ENCODE measurements around the gene IQUB. TPM values are rescaled to one million over a fixed set of nuclear protein-coding genes. Genes with fewer than 3 reads are reported as not detected.

IQUB gene
- total RNA-seq, 4 donors from 2014 or later, result 5.4 to 11.7 (median 11.5) TPM

- Histone ChIP-seq H3K4me1 (no peaks in the 10 kb centered on the region), H3K36me3 (no peaks in the 10 kb centered on the region), H3K27ac (no peak overlapping the region), H3K27me3 (no peaks in the 10 kb centered on the region), H3K9me3 (no peaks in the 10 kb centered on the region), H3K4me3 (replicated peaks in 1 of 3) (no peak overlapping the region)
- intact Hi-C loops (cut with DNase I), result no loop called here
- WGBS, 2 donors, result 93 to 95% methylated on average over 1 of the region's 1 CpG
- TF ChIP-seq POLR2A (IDR thresholded peaks at IDR 0.05) (no peak), CTCF (IDR thresholded peaks at IDR 0.05) (no peak)
- DNase-seq, result no peak
Observed at GRCh38 chr7:123500878-123501489, 33.4 kb downstream of the IQUB start.

DNA sequence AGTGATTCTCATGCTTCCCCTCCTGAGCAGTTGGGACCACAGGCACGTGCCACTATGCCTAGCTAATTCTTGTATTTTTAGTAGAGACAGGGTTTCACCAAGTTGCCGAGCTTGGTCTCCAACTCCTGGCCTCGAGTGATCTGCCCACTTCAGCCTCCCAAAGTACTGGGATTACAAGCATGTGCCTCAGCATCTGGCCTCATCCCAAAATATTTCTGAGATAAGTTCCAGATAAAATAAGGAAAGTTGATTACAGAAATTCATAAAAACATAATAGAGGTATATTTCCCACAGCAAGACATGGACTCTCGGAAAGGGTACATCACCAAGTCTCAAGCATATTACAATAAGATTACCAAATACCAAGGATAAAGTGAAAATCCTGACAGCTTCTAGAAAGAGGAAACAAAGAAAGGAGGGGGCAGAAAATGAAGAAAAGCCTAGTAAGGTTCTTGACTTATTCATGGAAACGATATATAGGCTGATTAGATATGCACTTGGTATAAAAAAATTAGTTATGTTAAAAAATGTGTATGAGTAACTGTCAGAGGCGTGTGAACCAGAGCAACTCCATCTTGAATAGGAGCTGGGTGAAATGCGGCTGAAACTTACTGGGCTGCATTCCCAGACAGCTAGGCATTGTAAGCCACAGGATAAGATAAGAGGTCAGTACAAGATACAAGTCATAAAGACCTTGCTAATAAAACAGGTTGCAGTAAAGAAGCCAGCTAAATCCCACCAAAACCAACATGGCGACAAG is 35.0 kb downstream of the IQUB start:
- no peaks in the 10 kb centered on the region for H3K36me3 ChIP-seq
- DNase-seq, result no peak
- intact Hi-C loops (cut with DNase I), result no loop called here
- H3K27ac ChIP-seq, result no peak overlapping the region
- WGBS, 2 donors, result 77 to 87% methylated on average over 8 of the region's 8 CpGs
- H3K4me1 ChIP-seq, result no peaks in the 10 kb centered on the region
- no peaks in the 10 kb centered on the region for H3K27me3 ChIP-seq
- no peaks in the 10 kb centered on the region for H3K9me3 ChIP-seq
- no peak overlapping the region for H3K4me3 ChIP-seq (replicated peaks in 1 of 3)
- no peak for TF ChIP-seq POLR2A (IDR thresholded peaks at IDR 0.05)
- TF ChIP-seq CTCF (IDR thresholded peaks at IDR 0.05), result no peak

DNA sequence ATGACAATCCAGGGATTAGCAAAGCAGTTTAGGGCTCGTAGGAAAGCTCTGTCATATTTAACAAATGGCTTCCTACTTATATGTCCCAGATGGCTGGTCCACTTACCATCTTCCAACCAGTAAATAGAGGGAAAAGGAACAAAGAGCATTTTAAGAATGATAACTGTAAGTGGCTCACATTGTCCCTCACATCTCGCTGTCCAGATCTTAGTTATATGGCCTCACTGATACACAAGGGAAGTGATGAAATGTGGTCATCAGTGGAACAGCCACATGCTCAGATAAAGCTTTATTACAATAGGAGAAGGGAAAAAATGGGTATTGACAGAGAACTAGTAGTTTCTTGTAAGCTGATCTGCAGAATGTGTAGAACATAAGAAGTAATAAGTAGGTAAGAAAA is 35.8 kb downstream of the IQUB start:
- intact Hi-C loops (cut with DNase I), result no loop called here
- DNase-seq, result no peak
- 81 to 82% methylated on average over 2 of the region's 2 CpGs for WGBS, 2 donors

GRCh38 chr7:123498031-123498430 is 36.4 kb downstream of the IQUB start:
- WGBS, 2 donors, result 69 to 80% methylated on average over 1 of the region's 1 CpG
- no peak for TF ChIP-seq POLR2A (IDR thresholded peaks at IDR 0.05)
- no peak for TF ChIP-seq CTCF (IDR thresholded peaks at IDR 0.05)
- Histone ChIP-seq H3K27ac (no peak overlapping the region), H3K4me3 (replicated peaks in 1 of 3) (no peak overlapping the region), H3K4me1 (no peaks in the 10 kb centered on the region), H3K36me3 (no peaks in the 10 kb centered on the region), H3K9me3 (no peaks in the 10 kb centered on the region), H3K27me3 (no peaks in the 10 kb centered on the region)
- no peak for DNase-seq
- intact Hi-C loops (cut with DNase I), result no loop called here

More for the DNA sequence above, 35.8 kb downstream of the IQUB start:
- no peaks in the 10 kb centered on the region for H3K27me3 ChIP-seq
- TF ChIP-seq POLR2A (IDR thresholded peaks at IDR 0.05), result no peak
- TF ChIP-seq CTCF (IDR thresholded peaks at IDR 0.05), result no peak
- no peak overlapping the region for H3K27ac ChIP-seq
- H3K9me3 ChIP-seq, result no peaks in the 10 kb centered on the region
- no peaks in the 10 kb centered on the region for H3K36me3 ChIP-seq
- no peaks in the 10 kb centered on the region for H3K4me1 ChIP-seq
- H3K4me3 ChIP-seq (replicated peaks in 1 of 3), result no peak overlapping the region

DNA sequence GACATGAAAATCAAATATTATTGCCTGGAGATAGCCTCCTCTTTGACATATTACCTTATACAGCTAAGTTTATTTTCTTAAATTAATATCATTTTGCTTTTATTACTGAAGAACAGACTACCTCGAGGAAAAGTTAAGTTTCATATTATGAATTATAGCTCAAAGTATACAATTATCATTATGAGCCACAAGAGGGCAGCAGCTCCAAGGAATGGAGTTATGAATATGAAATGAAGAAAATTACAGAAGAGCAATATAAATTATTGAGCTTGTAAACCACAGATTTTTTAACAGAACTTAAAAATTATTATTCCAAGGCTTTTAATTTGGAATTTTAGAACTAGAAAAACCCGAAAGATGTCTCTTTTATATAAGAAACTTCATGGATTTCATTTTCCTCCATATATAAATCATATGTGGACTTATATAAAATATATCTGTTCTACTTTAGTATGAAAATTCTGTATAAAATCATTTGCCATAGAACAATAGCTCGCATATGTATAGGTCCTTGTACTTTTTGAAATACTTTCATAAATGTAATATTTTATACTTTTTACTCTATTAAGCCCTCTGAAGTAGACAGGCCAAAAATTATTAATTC is 40.1 kb downstream of the IQUB start:
- H3K36me3 ChIP-seq, result no peaks in the 10 kb centered on the region
- peak in 1 of 2 donors; percentile 16 for DNase-seq
- no peaks in the 10 kb centered on the region for H3K9me3 ChIP-seq
- TF ChIP-seq POLR2A (IDR thresholded peaks at IDR 0.05), result no peak
- peak in 5 of 6 experiments; percentile 46 to 85 (median 66) for TF ChIP-seq CTCF (IDR thresholded peaks at IDR 0.05)
- intact Hi-C loops (cut with DNase I), result loop anchor here (5.0 kb wide), 1 partner anchor 43 kb away; no protein-coding TSS in a partner anchor
- H3K27me3 ChIP-seq, result no peaks in the 10 kb centered on the region
- no peak overlapping the region for H3K4me3 ChIP-seq (replicated peaks in 1 of 3)
- H3K27ac ChIP-seq, result no peak overlapping the region
- no peaks in the 10 kb centered on the region for H3K4me1 ChIP-seq
- 22 to 25% methylated on average over 3 of the region's 3 CpGs for WGBS, 2 donors

Data from thyroid gland (tissue), 4 donors.